ENCODE results near the gene TROAP. TPM values are rescaled to one million over a fixed set of nuclear protein-coding genes. Genes with fewer than 3 reads are reported as not detected.

TROAP gene
- polyA plus RNA-seq, 1 experiment, result 24.8 TPM

DNA sequence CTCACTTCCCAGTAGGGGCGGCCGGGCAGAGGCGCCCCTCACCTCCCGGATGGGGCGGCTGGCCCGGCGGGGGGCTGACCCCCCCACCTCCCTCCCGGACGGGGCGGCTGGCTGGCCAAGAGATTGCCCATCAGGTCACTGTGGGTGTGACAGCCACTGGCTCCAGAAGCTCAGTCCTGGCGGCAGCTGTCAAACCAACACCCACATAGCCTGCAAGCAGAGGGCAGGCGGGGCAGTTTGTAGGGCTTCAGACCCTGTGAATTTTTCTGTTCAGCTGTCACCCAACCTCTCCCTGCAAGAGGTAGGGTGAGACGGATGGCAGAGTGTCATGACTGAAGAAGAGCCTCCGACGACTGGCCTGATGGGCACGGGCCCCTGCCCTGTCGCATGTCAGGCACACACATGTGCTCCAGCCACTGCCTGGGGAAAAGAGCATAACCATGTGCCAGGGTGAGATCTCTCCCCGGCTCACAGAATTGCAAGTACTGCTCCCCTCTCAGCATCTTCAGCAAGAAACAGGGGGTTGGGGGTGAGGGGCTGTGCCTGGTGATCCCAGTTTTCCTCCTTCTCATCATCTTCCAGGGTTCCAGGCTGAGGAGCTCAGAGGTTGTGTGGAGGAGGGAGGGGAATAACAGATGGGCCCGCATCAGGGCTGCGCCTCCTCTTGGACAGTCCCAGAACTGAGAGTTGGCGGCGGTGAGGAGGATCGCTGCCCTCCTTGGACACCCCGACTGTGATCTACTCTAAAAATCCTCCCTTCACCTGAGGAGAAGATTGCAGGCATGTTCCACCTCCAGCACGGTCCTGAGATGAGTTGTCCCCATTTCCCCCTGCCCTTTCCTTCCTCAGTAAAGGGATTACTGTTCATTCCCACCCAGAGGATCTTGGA is 39.3 kb upstream of the TROAP start:
- Histone ChIP-seq H3K36me3 (ENCODE audit: control insufficient read depth, insufficient read depth, low read length) (no peaks in the 10 kb centered on the region), H3K27me3 (ENCODE audit: control insufficient read depth, insufficient read depth, low read length) (peaks cover 7% of the 10 kb centered on the region), H3K4me3 (ENCODE audit: low read depth, low read length) (no peak overlapping the region)
- DNase-seq (ENCODE audit: low read depth), result no peak
- TF ChIP-seq, protein P1, sequence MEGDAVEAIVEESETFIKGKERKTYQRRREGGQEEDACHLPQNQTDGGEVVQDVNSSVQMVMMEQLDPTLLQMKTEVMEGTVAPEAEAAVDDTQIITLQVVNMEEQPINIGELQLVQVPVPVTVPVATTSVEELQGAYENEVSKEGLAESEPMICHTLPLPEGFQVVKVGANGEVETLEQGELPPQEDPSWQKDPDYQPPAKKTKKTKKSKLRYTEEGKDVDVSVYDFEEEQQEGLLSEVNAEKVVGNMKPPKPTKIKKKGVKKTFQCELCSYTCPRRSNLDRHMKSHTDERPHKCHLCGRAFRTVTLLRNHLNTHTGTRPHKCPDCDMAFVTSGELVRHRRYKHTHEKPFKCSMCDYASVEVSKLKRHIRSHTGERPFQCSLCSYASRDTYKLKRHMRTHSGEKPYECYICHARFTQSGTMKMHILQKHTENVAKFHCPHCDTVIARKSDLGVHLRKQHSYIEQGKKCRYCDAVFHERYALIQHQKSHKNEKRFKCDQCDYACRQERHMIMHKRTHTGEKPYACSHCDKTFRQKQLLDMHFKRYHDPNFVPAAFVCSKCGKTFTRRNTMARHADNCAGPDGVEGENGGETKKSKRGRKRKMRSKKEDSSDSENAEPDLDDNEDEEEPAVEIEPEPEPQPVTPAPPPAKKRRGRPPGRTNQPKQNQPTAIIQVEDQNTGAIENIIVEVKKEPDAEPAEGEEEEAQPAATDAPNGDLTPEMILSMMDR (IDR thresholded peaks at IDR 0.05; ENCODE audit: insufficient read depth, low read depth, low read length), result no peak
- ChIA-PET POLR2A (no interaction called here), CTCF (interaction anchor here (1.0 to 7.9 kb wide), 4 partner anchors 9 to 64 kb away, joined by 3 to 94 read pairs (median 5); partner anchors contain the start of gene PRPH)

DNA sequence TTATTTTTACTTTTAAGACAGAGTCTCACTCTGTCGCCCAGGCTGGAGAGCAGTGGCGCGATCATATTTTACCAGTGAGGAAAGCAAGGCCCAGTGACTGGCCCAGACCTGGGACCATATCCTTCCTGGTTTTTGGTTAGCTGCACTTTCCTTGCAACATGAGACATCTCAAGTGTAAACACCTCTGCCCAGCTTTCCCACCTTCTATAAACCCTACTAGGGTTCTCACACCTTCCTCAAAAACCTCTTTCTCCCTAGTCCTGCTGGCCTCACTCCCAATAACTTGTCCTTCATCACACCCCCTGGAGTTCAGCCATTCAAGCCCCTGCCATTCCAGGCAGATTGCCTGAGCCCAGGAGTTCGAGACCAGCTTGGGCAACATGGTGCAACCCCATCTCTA is 38.4 kb upstream of the TROAP start:
- Histone ChIP-seq H3K36me3 (ENCODE audit: control insufficient read depth, insufficient read depth, low read length) (no peaks in the 10 kb centered on the region), H3K27me3 (ENCODE audit: control insufficient read depth, insufficient read depth, low read length) (peaks cover 7% of the 10 kb centered on the region), H3K4me3 (ENCODE audit: low read depth, low read length) (no peak overlapping the region)
- CTCF ChIA-PET, result interaction anchor here (0.9 to 7.9 kb wide), 5 partner anchors 8 to 63 kb away, joined by 3 to 94 read pairs (median 3); partner anchors contain the start of gene PRPH
- TF ChIP-seq, protein P1 (IDR thresholded peaks at IDR 0.05; ENCODE audit: insufficient read depth, low read depth, low read length), result no peak
- no peak for DNase-seq (ENCODE audit: low read depth)
- POLR2A ChIA-PET, result no interaction called here

GRCh38 chr12:49287876-49288275 is 35.2 kb upstream of the TROAP start:
- H3K27me3 ChIP-seq (ENCODE audit: control insufficient read depth, insufficient read depth, low read length), result peaks cover 7% of the 10 kb centered on the region
- H3K36me3 ChIP-seq (ENCODE audit: control insufficient read depth, insufficient read depth, low read length), result no peaks in the 10 kb centered on the region
- DNase-seq (ENCODE audit: low read depth), result no peak
- TF ChIP-seq, protein P1 (IDR thresholded peaks at IDR 0.05; ENCODE audit: insufficient read depth, low read depth, low read length), result no peak
- ChIA-PET POLR2A (no interaction called here), CTCF (interaction anchor here (0.6 to 7.9 kb wide), 16 partner anchors 10 to 296 kb away, joined by 3 to 94 read pairs (median 11); partner anchors contain the start of genes C1QL4, DNAJC22 and PRPH)
- no peak overlapping the region for H3K4me3 ChIP-seq (ENCODE audit: low read depth, low read length)

- no peak for DNase-seq (ENCODE audit: low read depth)
- TF ChIP-seq, protein P1 (IDR thresholded peaks at IDR 0.05; ENCODE audit: insufficient read depth, low read depth, low read length), result peak; percentile 82
- no peak overlapping the region for H3K4me3 ChIP-seq (ENCODE audit: low read depth, low read length)
- no peaks in the 10 kb centered on the region for H3K36me3 ChIP-seq (ENCODE audit: control insufficient read depth, insufficient read depth, low read length)
- peaks cover 8% of the 10 kb centered on the region for H3K27me3 ChIP-seq (ENCODE audit: control insufficient read depth, insufficient read depth, low read length)
- ChIA-PET CTCF (interaction anchor here (0.7 to 7.9 kb wide), 22 partner anchors 11 to 296 kb away, joined by 3 to 94 read pairs (median 6); partner anchors contain the start of genes C1QL4, DNAJC22 and PRPH), POLR2A (no interaction called here)
Observed at GRCh38 chr12:49288412-49288853, 34.6 kb upstream of the TROAP start.

DNA sequence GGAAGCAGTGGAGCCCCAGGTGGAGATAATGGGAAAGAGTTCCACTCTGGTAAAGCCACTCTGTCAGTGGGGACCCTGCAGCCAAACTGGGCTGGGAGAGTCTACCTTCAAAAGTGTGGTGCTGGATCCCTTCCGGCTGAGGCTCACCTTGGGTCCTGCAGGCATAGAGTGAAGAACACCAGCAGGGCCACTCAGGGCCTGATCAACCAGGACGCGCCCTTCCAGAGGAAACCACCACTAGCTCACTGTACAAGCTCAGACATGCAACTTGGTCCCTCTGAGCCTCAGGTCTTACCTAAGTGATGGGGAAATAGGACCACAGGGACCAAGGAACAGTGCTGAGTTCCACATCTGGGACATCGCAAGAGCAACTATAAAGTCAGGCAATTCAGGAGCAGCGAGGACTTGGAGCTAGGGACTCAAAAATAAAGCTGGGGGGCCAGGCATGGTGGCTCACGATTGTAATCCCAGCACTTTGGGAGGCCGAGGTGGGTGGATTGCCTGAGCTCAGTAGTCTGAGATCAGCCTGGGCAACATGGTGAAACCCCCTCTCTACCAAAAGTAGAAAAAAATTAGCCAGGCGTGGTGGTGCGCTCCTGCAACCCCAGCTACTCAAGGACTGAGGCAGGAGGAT is 34.0 kb upstream of the TROAP start:
- no peak overlapping the region for H3K4me3 ChIP-seq (ENCODE audit: low read depth, low read length)
- H3K27me3 ChIP-seq (ENCODE audit: control insufficient read depth, insufficient read depth, low read length), result peaks cover 11% of the 10 kb centered on the region
- POLR2A ChIA-PET, result no interaction called here
- CTCF ChIA-PET, result interaction anchor here (0.5 to 7.9 kb wide), 26 partner anchors 10 to 295 kb away, joined by 3 to 94 read pairs (median 5); partner anchors contain the start of genes C1QL4, DNAJC22 and PRPH
- no peaks in the 10 kb centered on the region for H3K36me3 ChIP-seq (ENCODE audit: control insufficient read depth, insufficient read depth, low read length)
- TF ChIP-seq, protein P1 (IDR thresholded peaks at IDR 0.05; ENCODE audit: insufficient read depth, low read depth, low read length), result no peak
- no peak for DNase-seq (ENCODE audit: low read depth)
